HL-60 (cell line): ENCODE measurements around the gene RBFOX1.

Experiments
- GABPA ChIP-seq: IDR thresholded peaks from 2 replicates; pipeline ENCODE4 v1.6.1; 2012; ENCODE audit warnings: low read depth
- POLR2AphosphoS5 ChIP-seq: IDR thresholded peaks from 2 replicates; pipeline ENCODE4 v1.6.1; 2012; ENCODE audit warnings: low read depth
- SPI1 ChIP-seq: IDR thresholded peaks from 2 replicates; pipeline ENCODE4 v1.6.1; 2012; ENCODE audit warnings: low read depth, mild to moderate bottlenecking, borderline replicate concordance
- TF ChIP-seq, protein P1 (sequence below): IDR thresholded peaks from one replicate; pipeline ENCODE4 v1.5.1; 2011; ENCODE audit warnings: low read length, control low read depth, inconsistent platforms; ENCODE audit not compliant: insufficient read depth
- TF ChIP-seq, protein P2 (sequence below): IDR thresholded peaks from 2 replicates; pipeline ENCODE4 v1.6.1; 2012; ENCODE audit warnings: low read depth; ENCODE audit not compliant: insufficient replicate concordance

DNA sequence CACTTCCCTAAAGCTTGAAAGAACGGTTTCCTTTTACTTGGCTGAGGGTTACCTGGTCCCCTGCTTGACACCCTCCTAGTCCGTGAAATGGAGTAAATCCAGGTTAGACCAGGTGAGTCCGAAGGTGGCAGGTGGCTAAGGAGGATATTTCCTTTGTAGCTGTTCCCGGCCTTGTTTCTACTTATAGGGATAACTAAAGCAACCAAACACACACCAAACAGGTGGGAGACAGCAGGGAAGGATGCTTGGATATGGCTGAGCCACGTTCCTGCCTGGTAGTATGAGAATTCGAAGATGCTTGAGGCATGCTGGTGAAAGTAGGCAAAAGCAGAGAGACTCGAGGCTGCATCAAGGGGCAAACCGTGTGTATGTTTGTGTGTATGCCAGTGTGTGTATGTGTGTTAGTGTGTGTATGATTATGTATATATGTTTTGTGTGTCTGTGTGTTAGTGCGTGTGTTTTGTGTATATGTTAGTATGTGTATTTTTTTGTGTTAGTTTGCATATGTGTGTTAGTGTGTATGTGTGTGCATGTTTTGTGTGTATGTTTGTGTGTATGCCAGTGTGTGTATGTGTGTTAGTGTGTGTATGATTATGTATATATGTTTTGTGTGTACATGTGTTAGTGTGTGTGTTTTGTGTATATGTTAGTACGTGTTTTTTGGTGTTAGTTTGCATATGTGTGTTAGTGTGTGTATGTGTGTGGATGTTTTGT lies 28.9 kb downstream of the RBFOX1 start:
- no peak for TF ChIP-seq POLR2AphosphoS5
- TF ChIP-seq, protein P1, sequence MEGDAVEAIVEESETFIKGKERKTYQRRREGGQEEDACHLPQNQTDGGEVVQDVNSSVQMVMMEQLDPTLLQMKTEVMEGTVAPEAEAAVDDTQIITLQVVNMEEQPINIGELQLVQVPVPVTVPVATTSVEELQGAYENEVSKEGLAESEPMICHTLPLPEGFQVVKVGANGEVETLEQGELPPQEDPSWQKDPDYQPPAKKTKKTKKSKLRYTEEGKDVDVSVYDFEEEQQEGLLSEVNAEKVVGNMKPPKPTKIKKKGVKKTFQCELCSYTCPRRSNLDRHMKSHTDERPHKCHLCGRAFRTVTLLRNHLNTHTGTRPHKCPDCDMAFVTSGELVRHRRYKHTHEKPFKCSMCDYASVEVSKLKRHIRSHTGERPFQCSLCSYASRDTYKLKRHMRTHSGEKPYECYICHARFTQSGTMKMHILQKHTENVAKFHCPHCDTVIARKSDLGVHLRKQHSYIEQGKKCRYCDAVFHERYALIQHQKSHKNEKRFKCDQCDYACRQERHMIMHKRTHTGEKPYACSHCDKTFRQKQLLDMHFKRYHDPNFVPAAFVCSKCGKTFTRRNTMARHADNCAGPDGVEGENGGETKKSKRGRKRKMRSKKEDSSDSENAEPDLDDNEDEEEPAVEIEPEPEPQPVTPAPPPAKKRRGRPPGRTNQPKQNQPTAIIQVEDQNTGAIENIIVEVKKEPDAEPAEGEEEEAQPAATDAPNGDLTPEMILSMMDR = no peak
- TF ChIP-seq SPI1 = no peak
- TF ChIP-seq, protein P2, sequence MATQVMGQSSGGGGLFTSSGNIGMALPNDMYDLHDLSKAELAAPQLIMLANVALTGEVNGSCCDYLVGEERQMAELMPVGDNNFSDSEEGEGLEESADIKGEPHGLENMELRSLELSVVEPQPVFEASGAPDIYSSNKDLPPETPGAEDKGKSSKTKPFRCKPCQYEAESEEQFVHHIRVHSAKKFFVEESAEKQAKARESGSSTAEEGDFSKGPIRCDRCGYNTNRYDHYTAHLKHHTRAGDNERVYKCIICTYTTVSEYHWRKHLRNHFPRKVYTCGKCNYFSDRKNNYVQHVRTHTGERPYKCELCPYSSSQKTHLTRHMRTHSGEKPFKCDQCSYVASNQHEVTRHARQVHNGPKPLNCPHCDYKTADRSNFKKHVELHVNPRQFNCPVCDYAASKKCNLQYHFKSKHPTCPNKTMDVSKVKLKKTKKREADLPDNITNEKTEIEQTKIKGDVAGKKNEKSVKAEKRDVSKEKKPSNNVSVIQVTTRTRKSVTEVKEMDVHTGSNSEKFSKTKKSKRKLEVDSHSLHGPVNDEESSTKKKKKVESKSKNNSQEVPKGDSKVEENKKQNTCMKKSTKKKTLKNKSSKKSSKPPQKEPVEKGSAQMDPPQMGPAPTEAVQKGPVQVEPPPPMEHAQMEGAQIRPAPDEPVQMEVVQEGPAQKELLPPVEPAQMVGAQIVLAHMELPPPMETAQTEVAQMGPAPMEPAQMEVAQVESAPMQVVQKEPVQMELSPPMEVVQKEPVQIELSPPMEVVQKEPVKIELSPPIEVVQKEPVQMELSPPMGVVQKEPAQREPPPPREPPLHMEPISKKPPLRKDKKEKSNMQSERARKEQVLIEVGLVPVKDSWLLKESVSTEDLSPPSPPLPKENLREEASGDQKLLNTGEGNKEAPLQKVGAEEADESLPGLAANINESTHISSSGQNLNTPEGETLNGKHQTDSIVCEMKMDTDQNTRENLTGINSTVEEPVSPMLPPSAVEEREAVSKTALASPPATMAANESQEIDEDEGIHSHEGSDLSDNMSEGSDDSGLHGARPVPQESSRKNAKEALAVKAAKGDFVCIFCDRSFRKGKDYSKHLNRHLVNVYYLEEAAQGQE = no peak
- TF ChIP-seq GABPA = no peak
